Parathyroid adenoma (tissue), 2 donors: ENCODE results near the gene KLHDC7B.

Source experiments
- H2AFZ ChIP-seq: fragments of 300-600 bp; sonication (generic); one replicate; pipeline ENCODE4 v1.7.0; 2017; ENCODE audit warnings: antibody characterized with exemption, mild to moderate bottlenecking
- H3K27ac ChIP-seq: fragments of 300-600 bp; sonication (generic); one replicate; pipeline ENCODE4 v1.7.0; 2017
- H3K27me3 ChIP-seq: fragments of 300-600 bp; sonication (generic); one replicate; pipeline ENCODE4 v1.7.0; 2017; ENCODE audit warnings: low read length; ENCODE audit not compliant: control insufficient read depth, insufficient read depth
- H3K36me3 ChIP-seq: fragments of 300-600 bp; sonication (generic); one replicate; pipeline ENCODE4 v1.7.0; 2017; ENCODE audit warnings: low read length; ENCODE audit not compliant: control insufficient read depth, insufficient read depth
- H3K4me1 ChIP-seq: fragments of 300-600 bp; sonication (generic); one replicate; pipeline ENCODE4 v1.7.0; 2017; ENCODE audit warnings: control low read depth
- H3K4me2 ChIP-seq: fragments of 300-600 bp; sonication (generic); one replicate; pipeline ENCODE4 v1.7.0; 2017; ENCODE audit warnings: low read length
- H3K4me3 ChIP-seq: fragments of 300-600 bp; sonication (generic); one replicate; pipeline ENCODE4 v1.7.0; 2017; ENCODE audit warnings: low read depth, low read length
- H3K79me2 ChIP-seq: fragments of 300-600 bp; sonication (generic); one replicate; pipeline ENCODE4 v1.7.0; 2017; ENCODE audit warnings: control low read depth
- H3K9ac ChIP-seq: fragments of 300-600 bp; sonication (generic); one replicate; pipeline ENCODE4 v1.7.0; 2017; ENCODE audit warnings: mild to moderate bottlenecking
- H3K9me3 ChIP-seq: fragments of 300-600 bp; sonication (generic); one replicate; pipeline ENCODE4 v1.7.0; 2017; ENCODE audit warnings: low read length; ENCODE audit not compliant: control insufficient read depth
- TF ChIP-seq, protein P1 (sequence below): fragments of 300-600 bp; sonication (generic); IDR thresholded peaks from one replicate; pipeline ENCODE4 v1.7.0; 2017; ENCODE audit warnings: antibody characterized with exemption, mild to moderate bottlenecking
- donor health status: primary hyperparathyroidism.

KLHDC7B gene

DNA sequence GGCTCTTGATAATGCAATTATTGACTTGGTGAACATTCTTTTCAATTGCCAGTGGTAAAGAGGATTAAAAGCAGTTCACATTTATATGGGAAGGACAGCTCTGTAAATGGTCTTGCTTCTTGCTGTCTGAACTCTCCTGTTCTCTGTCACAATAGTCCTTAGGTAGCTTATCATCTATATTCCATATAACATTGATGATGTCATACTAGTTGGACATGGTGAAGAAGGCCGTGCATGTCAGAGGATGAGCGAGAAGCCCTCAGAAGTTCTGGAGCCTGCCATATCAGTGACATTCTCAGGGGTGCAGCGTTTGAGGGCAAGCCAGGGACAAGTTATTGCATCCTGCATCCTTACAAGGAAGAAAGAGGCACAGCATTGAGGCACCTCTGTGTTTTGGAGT lies 39.5 kb downstream of the KLHDC7B start:
- TF ChIP-seq, protein P1, sequence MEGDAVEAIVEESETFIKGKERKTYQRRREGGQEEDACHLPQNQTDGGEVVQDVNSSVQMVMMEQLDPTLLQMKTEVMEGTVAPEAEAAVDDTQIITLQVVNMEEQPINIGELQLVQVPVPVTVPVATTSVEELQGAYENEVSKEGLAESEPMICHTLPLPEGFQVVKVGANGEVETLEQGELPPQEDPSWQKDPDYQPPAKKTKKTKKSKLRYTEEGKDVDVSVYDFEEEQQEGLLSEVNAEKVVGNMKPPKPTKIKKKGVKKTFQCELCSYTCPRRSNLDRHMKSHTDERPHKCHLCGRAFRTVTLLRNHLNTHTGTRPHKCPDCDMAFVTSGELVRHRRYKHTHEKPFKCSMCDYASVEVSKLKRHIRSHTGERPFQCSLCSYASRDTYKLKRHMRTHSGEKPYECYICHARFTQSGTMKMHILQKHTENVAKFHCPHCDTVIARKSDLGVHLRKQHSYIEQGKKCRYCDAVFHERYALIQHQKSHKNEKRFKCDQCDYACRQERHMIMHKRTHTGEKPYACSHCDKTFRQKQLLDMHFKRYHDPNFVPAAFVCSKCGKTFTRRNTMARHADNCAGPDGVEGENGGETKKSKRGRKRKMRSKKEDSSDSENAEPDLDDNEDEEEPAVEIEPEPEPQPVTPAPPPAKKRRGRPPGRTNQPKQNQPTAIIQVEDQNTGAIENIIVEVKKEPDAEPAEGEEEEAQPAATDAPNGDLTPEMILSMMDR, result no peak
- Histone ChIP-seq H2AFZ (no peak overlapping the region), H3K27ac (no peak overlapping the region), H3K36me3 (no peaks in the 10 kb centered on the region), H3K9me3 (no peaks in the 10 kb centered on the region), H3K4me2 (no peak overlapping the region), H3K9ac (no peak overlapping the region), H3K79me2 (no peaks in the 10 kb centered on the region), H3K4me3 (no peak overlapping the region), H3K4me1 (peaks cover 5% of the 10 kb centered on the region), H3K27me3 (no peaks in the 10 kb centered on the region)

DNA sequence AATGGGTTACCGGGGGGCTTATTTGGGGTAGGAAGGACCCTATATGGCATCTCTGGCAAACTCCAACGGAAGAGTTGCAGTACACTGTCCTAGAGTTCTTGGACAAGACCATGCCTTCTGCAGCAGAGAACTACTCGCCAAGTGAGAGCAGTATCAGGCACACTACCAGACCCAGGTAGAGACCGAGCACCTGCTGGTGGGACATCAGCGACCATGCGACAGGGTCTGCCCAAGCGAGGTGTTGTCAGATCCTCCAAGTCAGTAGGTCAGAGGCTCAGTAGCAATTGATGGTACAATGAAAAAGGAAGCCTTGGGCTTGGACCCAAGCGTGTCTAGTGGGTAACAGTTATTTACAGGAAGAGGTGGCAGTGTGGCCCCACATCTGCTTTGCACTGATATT lies 40.1 kb downstream of the KLHDC7B start:
- Histone ChIP-seq H3K27ac (no peak overlapping the region), H3K4me3 (no peak overlapping the region), H3K4me2 (no peak overlapping the region), H3K9ac (no peak overlapping the region), H3K27me3 (no peaks in the 10 kb centered on the region), H3K79me2 (no peaks in the 10 kb centered on the region), H3K36me3 (no peaks in the 10 kb centered on the region), H3K4me1 (peaks cover 5% of the 10 kb centered on the region), H2AFZ (no peak overlapping the region), H3K9me3 (no peaks in the 10 kb centered on the region)
- TF ChIP-seq, protein P1, result no peak

DNA sequence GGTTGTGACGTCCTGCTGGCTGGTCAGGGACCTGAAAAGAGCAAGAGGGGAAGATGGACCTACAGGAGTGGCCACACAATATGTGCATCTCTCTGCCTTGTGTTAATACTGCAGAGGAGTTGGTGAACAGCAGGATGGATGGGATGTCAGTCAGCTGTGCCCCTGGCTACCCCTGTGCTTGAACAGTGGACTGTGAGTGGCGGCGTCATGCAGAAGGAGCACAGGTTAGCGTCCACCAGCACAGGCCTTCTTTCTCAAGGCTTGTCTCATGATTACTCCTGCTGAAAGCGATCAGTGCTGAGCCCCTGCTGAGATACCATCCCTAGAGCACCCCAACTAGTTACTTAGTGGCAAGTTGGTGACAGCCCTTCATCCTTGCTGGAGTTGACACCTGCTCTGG lies 40.7 kb downstream of the KLHDC7B start:
- no peak overlapping the region for H3K4me3 ChIP-seq
- H2AFZ ChIP-seq, result no peak overlapping the region
- no peak overlapping the region for H3K27ac ChIP-seq
- no peaks in the 10 kb centered on the region for H3K79me2 ChIP-seq
- H3K9ac ChIP-seq, result no peak overlapping the region
- H3K4me2 ChIP-seq, result no peak overlapping the region
- H3K36me3 ChIP-seq, result no peaks in the 10 kb centered on the region
- TF ChIP-seq, protein P1, result no peak
- H3K4me1 ChIP-seq, result peaks cover 5% of the 10 kb centered on the region
- no peaks in the 10 kb centered on the region for H3K9me3 ChIP-seq
- no peaks in the 10 kb centered on the region for H3K27me3 ChIP-seq

DNA sequence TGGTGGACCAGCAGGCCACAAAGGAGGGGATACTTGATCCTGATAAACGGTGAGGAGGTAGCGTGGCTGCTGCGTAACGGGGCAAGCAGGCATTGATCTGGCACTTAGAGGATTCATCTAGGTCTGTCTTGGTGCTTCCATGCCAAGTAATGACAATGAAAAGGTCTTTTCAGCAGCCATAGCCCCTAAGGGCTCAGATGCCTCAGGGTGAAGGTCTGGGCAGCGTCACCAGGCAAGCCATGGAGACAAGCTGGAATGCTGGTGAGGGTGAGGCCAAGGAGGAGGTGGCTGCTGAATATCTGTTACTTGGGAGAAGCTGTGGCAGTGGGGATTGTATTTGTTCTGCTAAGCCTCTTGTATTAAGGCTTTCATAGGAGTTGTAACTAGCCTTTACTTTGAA lies 41.7 kb downstream of the KLHDC7B start:
- no peak overlapping the region for H3K27ac ChIP-seq
- no peak overlapping the region for H3K9ac ChIP-seq
- H3K9me3 ChIP-seq, result no peaks in the 10 kb centered on the region
- H3K27me3 ChIP-seq, result no peaks in the 10 kb centered on the region
- no peak overlapping the region for H3K4me2 ChIP-seq
- peaks cover 5% of the 10 kb centered on the region for H3K4me1 ChIP-seq
- TF ChIP-seq, protein P1, result no peak
- no peak overlapping the region for H3K4me3 ChIP-seq
- H2AFZ ChIP-seq, result no peak overlapping the region
- H3K36me3 ChIP-seq, result no peaks in the 10 kb centered on the region
- H3K79me2 ChIP-seq, result no peaks in the 10 kb centered on the region

DNA sequence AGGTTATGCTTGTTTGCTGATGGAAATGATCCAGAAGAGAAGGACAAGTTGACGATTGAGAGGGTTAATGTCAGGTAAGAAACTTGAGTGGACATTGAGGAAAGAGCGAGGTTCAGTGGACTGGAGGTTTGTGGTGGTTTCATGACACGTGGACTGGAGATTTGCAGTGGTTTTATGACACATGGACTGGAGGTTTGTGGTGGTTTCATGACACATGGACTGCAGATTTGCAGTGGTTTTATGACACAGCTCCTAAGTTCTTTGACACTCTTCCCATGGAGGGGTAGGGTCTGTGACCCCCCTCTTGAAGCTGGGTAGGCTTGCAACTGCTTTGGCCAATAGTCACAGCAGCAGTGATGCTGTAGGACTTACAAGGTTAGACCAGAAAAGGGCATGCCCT lies 49.5 kb downstream of the KLHDC7B start:
- TF ChIP-seq, protein P1, result no peak
- no peak overlapping the region for H3K9ac ChIP-seq
- H2AFZ ChIP-seq, result no peak overlapping the region
- H3K4me2 ChIP-seq, result no peak overlapping the region
- H3K4me1 ChIP-seq, result no peaks in the 10 kb centered on the region
- no peaks in the 10 kb centered on the region for H3K36me3 ChIP-seq
- no peak overlapping the region for H3K4me3 ChIP-seq
- H3K27me3 ChIP-seq, result no peaks in the 10 kb centered on the region
- H3K9me3 ChIP-seq, result no peaks in the 10 kb centered on the region
- no peak overlapping the region for H3K27ac ChIP-seq
- H3K79me2 ChIP-seq, result no peaks in the 10 kb centered on the region
